SK-N-MC (cell line): ENCODE measurements around the gene FGF1.

Experiments used
- EZH2 ChIP-seq: fragments of 200-600 bp; sonication (generic); IDR thresholded peaks from one replicate; pipeline ENCODE4 v1.6.1; 2017; ENCODE audit warnings: antibody characterized with exemption
- POLR2AphosphoS5 ChIP-seq: IDR thresholded peaks from 2 replicates; pipeline ENCODE4 v1.6.1; 2012; ENCODE audit warnings: mild to moderate bottlenecking, low read depth, low read length, borderline replicate concordance

DNA sequence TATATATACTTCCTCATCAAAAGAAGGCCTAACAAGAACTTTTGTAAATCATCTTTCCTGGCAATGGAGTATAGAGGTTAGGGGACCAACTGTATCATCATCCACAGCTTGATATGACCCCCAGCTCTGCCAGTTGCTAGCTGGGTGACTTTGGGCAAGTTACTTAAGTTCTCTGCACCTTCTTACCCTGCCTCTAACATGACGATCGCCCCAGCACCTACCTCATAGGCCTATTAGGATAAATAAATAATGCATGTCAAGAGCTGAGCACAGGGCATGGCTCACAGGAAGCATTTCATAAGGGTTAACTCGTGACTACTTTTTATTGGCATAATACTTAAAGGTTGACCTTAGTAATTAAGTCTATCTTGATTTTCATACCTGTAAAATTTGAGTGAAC lies 29.4 kb upstream of the FGF1 start:
- TF ChIP-seq EZH2 (no peak), POLR2AphosphoS5 (no peak)
